Activated T-cell treated with anti-CD3 and anti-CD28 coated beads, Interleukin-2, amount 50 U/mL, for 72 hours (primary cell): ENCODE results near the gene CRISP3. TPM values are rescaled to one million over a fixed set of nuclear protein-coding genes. Genes with fewer than 3 reads are reported as not detected.
"Not testable (repeated sequence)": the region's sequence is repeated elsewhere in the genome, so short reads cannot be mapped to it uniquely, and the experiment has no call there.

Experiments
- ATAC-seq, 2 donors: fragments of 150-1000 bp; cut with Tn5 transposase; replicated peaks in 1 of 2; 2 replicates each; pipeline ENCODE4 v1.10.0; 2021; ENCODE audit warnings: moderate library complexity in 2 of 2, mild to moderate bottlenecking in 1 of 2
- DNase-seq, 2 donors: peaks; one replicate each; pipeline ENCODE4 v3.0.0; 2021 to 2022; ENCODE audit warnings: mixed read lengths in 1 of 2
- H3K27ac Mint-ChIP-seq: one replicate; pipeline ENCODE4 v1.8.0; 2022; ENCODE audit warnings: mild to moderate bottlenecking, moderate library complexity, mixed read lengths
- H3K27me3 Mint-ChIP-seq: one replicate; pipeline ENCODE4 v1.8.0; 2022; ENCODE audit warnings: low read depth, mixed read lengths
- H3K36me3 Mint-ChIP-seq, 2 donors: one replicate each; pipeline ENCODE4 v1.8.0; 2022; ENCODE audit warnings: mixed read lengths in 2 of 2, mild to moderate bottlenecking in 1 of 2; ENCODE audit not compliant: insufficient read depth in 2 of 2
- H3K4me1 Mint-ChIP-seq: one replicate; pipeline ENCODE4 v1.8.0; 2022; ENCODE audit warnings: low read depth, mixed read lengths
- H3K4me3 Mint-ChIP-seq, 2 donors: one replicate each; pipeline ENCODE4 v1.8.0; 2022; ENCODE audit warnings: mild to moderate bottlenecking in 2 of 2, mixed read lengths in 2 of 2, moderate library complexity in 2 of 2
- H3K9me3 Mint-ChIP-seq, 2 donors: one replicate each; pipeline ENCODE4 v1.8.0; 2022; ENCODE audit warnings: mixed read lengths in 2 of 2
- total RNA-seq, 2 donors: library from RNA; stranded (reverse); gene quantifications; one replicate each; pipeline ENCODE4 v1.2.3, GENCODE V29; 2022

Gene CRISP3
- total RNA-seq, 2 donors from 2014 or later: not detected

- Mint-ChIP-seq H3K36me3 (no peaks in the 10 kb centered on the region), H3K4me1 (no peaks in the 10 kb centered on the region), H3K4me3 (no peak overlapping the region), H3K9me3 (peaks cover 0 to 2% of the 10 kb centered on the region in 2 donors), H3K27ac (no peak overlapping the region), H3K27me3 (no peaks in the 10 kb centered on the region)
- ATAC-seq (no peak), DNase-seq (no peak)
Observed at GRCh38 chr6:49733680-49734079, 10.5 kb downstream of the CRISP3 start.

- peaks cover 0 to 2% of the 10 kb centered on the region in 2 donors for H3K9me3 Mint-ChIP-seq
- DNase-seq (no peak), ATAC-seq (no peak)
Observed at GRCh38 chr6:49732781-49733180, 11.4 kb downstream of the CRISP3 start.

GRCh38 chr6:49730251-49730650 lies 13.9 kb downstream of the CRISP3 start:
- H3K9me3 Mint-ChIP-seq: peaks cover 0 to 5% of the 10 kb centered on the region in 2 donors
- no peaks in the 10 kb centered on the region for H3K36me3 Mint-ChIP-seq
- no peak overlapping the region for H3K27ac Mint-ChIP-seq
- H3K4me3 Mint-ChIP-seq: no peak overlapping the region
- no peaks in the 10 kb centered on the region for H3K4me1 Mint-ChIP-seq
- ATAC-seq (no peak), DNase-seq (no peak)
- H3K27me3 Mint-ChIP-seq: no peaks in the 10 kb centered on the region

More at GRCh38 chr6:49732781-49733180, 11.4 kb downstream of the CRISP3 start:
- Mint-ChIP-seq H3K4me3 (no peak overlapping the region), H3K27ac (no peak overlapping the region), H3K4me1 (no peaks in the 10 kb centered on the region), H3K27me3 (no peaks in the 10 kb centered on the region), H3K36me3 (no peaks in the 10 kb centered on the region)

GRCh38 chr6:49723917-49724316 lies 20.3 kb downstream of the CRISP3 start:
- H3K4me3 Mint-ChIP-seq, H3K36me3 Mint-ChIP-seq, H3K9me3 Mint-ChIP-seq, H3K27me3 Mint-ChIP-seq, ATAC-seq, DNase-seq, H3K4me1 Mint-ChIP-seq, H3K27ac Mint-ChIP-seq: not testable (repeated sequence)

- H3K4me1 Mint-ChIP-seq: no peaks in the 10 kb centered on the region
- no peak for ATAC-seq
Observed at GRCh38 chr6:49721297-49721696, 22.9 kb downstream of the CRISP3 start.

GRCh38 chr6:49720372-49720771 lies 23.8 kb downstream of the CRISP3 start:
- no peaks in the 10 kb centered on the region for H3K4me1 Mint-ChIP-seq
- H3K27ac Mint-ChIP-seq: no peak overlapping the region
- peaks cover 0 to 2% of the 10 kb centered on the region in 2 donors for H3K36me3 Mint-ChIP-seq
- DNase-seq (no peak), ATAC-seq (no peak)
- H3K9me3 Mint-ChIP-seq: peaks cover 2 to 7% of the 10 kb centered on the region in 2 donors
- no peak overlapping the region for H3K4me3 Mint-ChIP-seq
- H3K27me3 Mint-ChIP-seq: no peaks in the 10 kb centered on the region

More at GRCh38 chr6:49721297-49721696, 22.9 kb downstream of the CRISP3 start:
- H3K9me3 Mint-ChIP-seq: peaks cover 2 to 8% of the 10 kb centered on the region in 2 donors
- no peak for DNase-seq
- no peaks in the 10 kb centered on the region for H3K27me3 Mint-ChIP-seq
- H3K27ac Mint-ChIP-seq: no peak overlapping the region
- peaks cover 0 to 2% of the 10 kb centered on the region in 2 donors for H3K36me3 Mint-ChIP-seq
- no peak overlapping the region for H3K4me3 Mint-ChIP-seq

- Mint-ChIP-seq H3K27me3 (no peaks in the 10 kb centered on the region), H3K27ac (no peak within 1 kb of the TSS), H3K36me3 (no peaks in the 10 kb centered on the region), H3K4me3 (no peak within 1 kb of the TSS), H3K9me3 (peaks cover 2 to 5% of the 10 kb centered on the region in 2 donors), H3K4me1 (no peaks in the 10 kb centered on the region)
- ATAC-seq (no peak), DNase-seq (no peak)
Observed at GRCh38 chr6:49713346-49713745, 30.8 kb downstream of the CRISP3 start, which contains the start of gene CRISP2. Gene CRISP2 (minus strand): TSS chr6:49713543. CDS start chr6:49709196, 4,347 bp downstream.

GRCh38 chr6:49698478-49698877 lies 45.7 kb downstream of the CRISP3 start:
- peaks cover 7 to 9% of the 10 kb centered on the region in 2 donors for H3K9me3 Mint-ChIP-seq
- no peaks in the 10 kb centered on the region for H3K27me3 Mint-ChIP-seq
- no peak overlapping the region for H3K4me3 Mint-ChIP-seq
- H3K4me1 Mint-ChIP-seq: no peaks in the 10 kb centered on the region
- no peak overlapping the region for H3K27ac Mint-ChIP-seq
- peaks cover 0 to 1% of the 10 kb centered on the region in 2 donors for H3K36me3 Mint-ChIP-seq
- ATAC-seq (no peak), DNase-seq (no peak)

- Mint-ChIP-seq H3K4me3 (no peak overlapping the region), H3K9me3 (peaks cover 6% of the 10 kb centered on the region in 2 donors), H3K27ac (no peak overlapping the region), H3K27me3 (no peaks in the 10 kb centered on the region), H3K36me3 (peaks cover 0 to 1% of the 10 kb centered on the region in 2 donors), H3K4me1 (no peaks in the 10 kb centered on the region)
- ATAC-seq (no peak), DNase-seq (no peak)
Observed at GRCh38 chr6:49693512-49693911, 50.7 kb downstream of the CRISP3 start.

- Mint-ChIP-seq H3K27me3 (no peaks in the 10 kb centered on the region), H3K27ac (no peak overlapping the region), H3K4me3 (no peak overlapping the region), H3K9me3 (peaks cover 6% of the 10 kb centered on the region in 2 donors), H3K36me3 (peaks cover 0 to 1% of the 10 kb centered on the region in 2 donors), H3K4me1 (no peaks in the 10 kb centered on the region)
- no peak for DNase-seq
- no peak for ATAC-seq
Observed at GRCh38 chr6:49692534-49692933, 51.7 kb downstream of the CRISP3 start.

Other genes starting within 250 kb of the CRISP3 start
- not detected for gene GLYATL3, start 244.5 kb downstream of the CRISP3 start, total RNA-seq
- gene C6orf141, start 193.7 kb downstream of the CRISP3 start, total RNA-seq: under 1 TPM in 1 of 2 donors, not detected in 1; 0.67 TPM
- not detected for gene RHAG, start 107.5 kb downstream of the CRISP3 start, total RNA-seq
- gene CRISP2, start 30.8 kb downstream of the CRISP3 start, total RNA-seq: not detected
- not detected for gene PGK2, start 42.9 kb upstream of the CRISP3 start, total RNA-seq
- gene CRISP1, start 122.1 kb upstream of the CRISP3 start, total RNA-seq: not detected
- gene DEFB114, start 219.8 kb upstream of the CRISP3 start, total RNA-seq: not detected
- not detected for gene DEFB113, start 225.2 kb upstream of the CRISP3 start, total RNA-seq